Measurements from ENCODE around the gene UTS2R.
"Not testable (repeated sequence)": the region's sequence is repeated elsewhere in the genome, so short reads cannot be mapped to it uniquely, and the experiment has no call there.

The UTS2R gene

GRCh38 chr17:82376042-82376730 is 4.6 kb downstream of the UTS2R start:
- DNase-seq = no peak

- not testable (repeated sequence) for DNase-seq
These were observed 5.7 kb downstream of the UTS2R start for GRCh38 chr17:82377294-82377693.

GRCh38 chr17:82377924-82378740 is 6.6 kb downstream of the UTS2R start:
- no peak for DNase-seq

- no peak for DNase-seq
These were observed 7.1 kb downstream of the UTS2R start for GRCh38 chr17:82378741-82379021.

GRCh38 chr17:82380860-82381702 is 9.5 kb downstream of the UTS2R start:
- no peak for DNase-seq

- DNase-seq = not testable (repeated sequence)
These were observed 10.1 kb downstream of the UTS2R start for GRCh38 chr17:82381703-82382009.

- DNase-seq = not testable (repeated sequence)
These were observed 10.8 kb downstream of the UTS2R start for GRCh38 chr17:82382220-82382932.

GRCh38 chr17:82382933-82383255 is 11.3 kb downstream of the UTS2R start:
- no peak for DNase-seq

GRCh38 chr17:82383411-82383810 is 11.8 kb downstream of the UTS2R start:
- DNase-seq = no peak

- no peak for DNase-seq
These were observed 12.6 kb downstream of the UTS2R start for GRCh38 chr17:82384051-82384729.

- no peak for DNase-seq
These were observed 13.3 kb downstream of the UTS2R start for GRCh38 chr17:82384730-82385481.

GRCh38 chr17:82385559-82386254 is 14.1 kb downstream of the UTS2R start:
- no peak for DNase-seq

GRCh38 chr17:82386255-82386831 is 14.8 kb downstream of the UTS2R start:
- DNase-seq = no peak

- no peak for DNase-seq
These were observed 15.5 kb downstream of the UTS2R start for GRCh38 chr17:82386881-82387704.

GRCh38 chr17:82387705-82388106 is 16.1 kb downstream of the UTS2R start:
- DNase-seq = no peak

GRCh38 chr17:82388223-82388921 is 16.8 kb downstream of the UTS2R start:
- DNase-seq = no peak

GRCh38 chr17:82388922-82389283 is 17.3 kb downstream of the UTS2R start:
- no peak for DNase-seq

- DNase-seq = no peak
These were observed 17.8 kb downstream of the UTS2R start for GRCh38 chr17:82389379-82389778.

Measured in hippocampal formation (tissue), 2 donors.